GM18870 (cell line): ENCODE measurements around the gene MEGF11.

ENCODE experiments used
- ATAC-seq: cut with Tn5 transposase; IDR thresholded peaks from one replicate; pipeline ENCODE4 v1.9.1; 2021; ENCODE audit warnings: moderate library complexity; ENCODE audit not compliant: unreplicated experiment

Gene MEGF11

GRCh38 chr15:65956899-65957298 lies 296.7 kb downstream of the MEGF11 start:
- no peak for ATAC-seq

- ATAC-seq: no peak
Observed at GRCh38 chr15:65956307-65956706, 297.2 kb downstream of the MEGF11 start.

GRCh38 chr15:65954289-65954741 lies 299.2 kb downstream of the MEGF11 start:
- no peak for ATAC-seq

GRCh38 chr15:65953622-65954021 lies 299.9 kb downstream of the MEGF11 start:
- no peak for ATAC-seq

- no peak for ATAC-seq
Observed at GRCh38 chr15:65952391-65953053, 301.0 kb downstream of the MEGF11 start.

DNA sequence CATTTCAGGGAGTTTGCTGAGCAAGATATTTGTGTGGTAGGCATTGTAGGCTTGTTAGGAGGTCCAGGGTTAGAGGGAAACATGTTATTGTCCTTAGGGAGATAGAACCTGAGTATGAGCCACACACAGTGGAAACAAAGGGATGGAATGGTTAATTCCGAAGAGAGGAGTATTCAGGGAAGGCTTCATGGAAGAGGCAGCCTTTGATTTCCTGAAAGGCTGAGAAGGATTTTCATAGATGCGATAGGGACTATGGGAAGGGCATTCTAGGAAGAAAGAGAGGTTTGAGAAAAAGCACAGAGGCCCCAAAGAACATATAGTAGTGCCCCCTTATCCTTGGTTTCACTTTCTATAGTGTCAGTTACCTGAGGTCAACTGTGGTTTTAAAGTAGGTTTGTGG lies 302.5 kb downstream of the MEGF11 start:
- no peak for ATAC-seq

- ATAC-seq: no peak
Observed at GRCh38 chr15:65949491-65949890, 304.1 kb downstream of the MEGF11 start.

- ATAC-seq: no peak
Observed at GRCh38 chr15:65949011-65949410, 304.5 kb downstream of the MEGF11 start.

DNA sequence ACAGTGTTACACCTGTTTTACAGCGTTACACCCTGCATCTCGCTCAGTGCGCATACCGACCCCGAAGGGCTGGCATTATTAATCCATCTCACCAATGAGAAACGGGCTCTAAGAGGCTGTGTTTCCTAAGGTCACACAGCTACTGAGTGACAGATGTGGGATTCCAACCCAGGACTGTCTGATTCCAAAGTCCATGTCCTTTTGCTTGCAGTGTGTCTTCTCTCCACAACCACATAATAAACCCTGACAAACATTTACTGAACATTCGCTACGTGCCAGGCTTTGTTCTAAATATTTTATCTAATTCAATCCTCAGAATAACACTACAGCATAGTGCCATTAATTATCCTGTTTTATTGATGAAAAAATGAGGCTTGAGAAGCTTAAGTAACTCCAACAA lies 305.2 kb downstream of the MEGF11 start:
- ATAC-seq: no peak

GRCh38 chr15:65947041-65947440 lies 306.5 kb downstream of the MEGF11 start:
- ATAC-seq: no peak

- ATAC-seq: no peak
Observed at GRCh38 chr15:65945616-65946015, 307.9 kb downstream of the MEGF11 start.

GRCh38 chr15:65944404-65944803 lies 309.1 kb downstream of the MEGF11 start:
- ATAC-seq: no peak

GRCh38 chr15:65942436-65942835 lies 311.1 kb downstream of the MEGF11 start:
- no peak for ATAC-seq

- ATAC-seq: no peak
Observed at GRCh38 chr15:65940618-65940909, 313.0 kb downstream of the MEGF11 start.

DNA sequence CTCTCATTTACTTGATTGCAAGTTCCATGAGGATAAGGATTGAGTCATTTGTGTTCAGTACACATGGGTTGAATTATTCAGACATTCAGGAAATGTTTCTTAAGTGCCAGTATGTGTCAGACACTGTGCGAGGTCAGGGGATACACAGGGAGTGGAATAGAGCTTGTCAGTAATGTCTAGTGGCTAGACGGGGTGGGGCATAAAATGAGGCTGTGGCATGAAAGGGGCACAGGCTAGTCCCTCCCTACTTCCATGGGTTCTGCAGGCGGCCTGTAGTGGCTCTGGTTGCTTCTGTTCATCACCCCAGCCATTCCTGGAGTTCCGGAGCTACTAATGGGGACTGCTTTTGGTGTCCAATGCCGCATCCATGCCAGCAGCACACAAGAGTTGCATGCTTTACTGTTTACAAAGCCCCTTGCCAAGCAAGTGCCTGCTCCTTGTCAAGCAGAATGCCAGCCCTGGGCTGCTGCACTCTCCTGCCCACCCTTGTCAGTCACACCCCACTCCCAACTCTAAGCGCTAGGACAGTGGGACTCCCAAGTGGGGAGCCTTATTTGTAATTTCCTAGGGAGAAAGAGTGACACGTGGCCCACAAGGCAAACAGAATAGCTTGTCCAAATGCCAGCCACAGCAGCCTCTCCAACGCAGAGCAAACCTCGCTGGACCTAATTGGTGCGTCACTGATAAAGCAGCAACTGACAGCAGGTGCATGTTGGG lies 313.5 kb downstream of the MEGF11 start:
- no peak for ATAC-seq

- ATAC-seq: no peak
Observed at GRCh38 chr15:65938604-65939003, 314.9 kb downstream of the MEGF11 start.

DNA sequence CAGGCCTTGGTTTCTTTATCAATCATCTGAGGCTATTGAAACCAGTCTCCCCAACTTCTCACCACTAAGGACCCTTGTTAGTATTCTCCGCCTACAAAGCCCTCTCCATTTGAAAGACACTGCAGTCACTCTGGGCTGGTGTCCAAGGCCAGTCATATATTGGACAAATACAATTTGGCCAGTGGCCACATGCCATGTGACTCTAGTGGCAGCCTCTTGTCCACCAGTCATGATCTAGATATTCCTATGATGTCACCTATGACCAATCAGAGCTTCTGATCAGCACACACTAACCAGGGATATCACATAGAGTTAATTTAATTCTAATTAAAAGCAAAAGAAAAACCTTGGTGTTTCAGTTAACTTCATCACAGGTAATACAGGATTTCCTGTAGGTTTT lies 316.1 kb downstream of the MEGF11 start:
- ATAC-seq: no peak

DNA sequence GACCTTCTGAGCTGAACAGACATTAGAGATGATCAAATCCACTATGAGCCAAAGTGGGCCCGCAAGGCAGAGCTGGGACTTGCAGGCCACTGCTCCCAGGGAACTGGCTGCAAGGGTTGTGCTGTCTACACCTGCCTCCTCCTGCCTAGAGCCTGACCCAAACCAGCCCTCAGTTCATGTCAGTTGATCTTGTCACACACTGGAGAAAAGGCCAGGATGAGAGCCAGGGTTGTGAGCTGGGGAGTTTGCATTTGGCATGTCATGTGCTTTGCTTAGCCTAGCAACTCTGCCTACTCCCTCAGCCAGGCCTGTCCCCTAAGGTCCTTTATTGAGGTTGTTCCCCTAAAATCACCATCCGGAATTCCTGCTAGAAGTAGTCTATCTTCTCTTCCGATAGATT lies 316.5 kb downstream of the MEGF11 start:
- ATAC-seq: no peak

- ATAC-seq: no peak
Observed at GRCh38 chr15:65936282-65936681, 317.3 kb downstream of the MEGF11 start.

- no peak for ATAC-seq
Observed at GRCh38 chr15:65935391-65935790, 318.2 kb downstream of the MEGF11 start.

GRCh38 chr15:65931221-65931620 lies 322.3 kb downstream of the MEGF11 start:
- ATAC-seq: no peak

DNA sequence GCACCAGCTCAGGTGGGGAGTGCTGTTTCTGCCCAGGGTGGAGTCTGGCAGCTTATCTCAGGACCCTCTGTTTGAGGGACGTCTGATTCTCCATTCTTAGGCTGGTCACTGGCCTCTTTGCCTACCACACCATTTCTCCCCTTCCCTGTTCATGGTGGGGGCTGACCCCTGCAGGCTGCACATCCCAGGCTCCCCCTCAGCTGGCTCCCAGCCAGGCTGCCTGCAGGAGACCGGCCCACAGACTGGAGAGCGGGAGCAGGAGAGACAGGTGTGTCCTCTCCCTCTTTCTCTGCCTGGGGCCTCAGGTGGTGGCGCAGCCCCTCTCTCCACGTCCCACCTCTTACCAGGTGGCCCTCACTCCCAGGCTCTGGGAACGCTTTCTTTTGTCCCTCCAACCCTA lies 323.4 kb downstream of the MEGF11 start:
- no peak for ATAC-seq

GRCh38 chr15:65929573-65929972 lies 324.0 kb downstream of the MEGF11 start:
- ATAC-seq: no peak
